SH-SY5Y (cell line): ENCODE data around the gene SYT7.

Source experiments
- GATA2 ChIP-seq: IDR thresholded peaks from 2 replicates; pipeline ENCODE4 v1.6.1; 2011; ENCODE audit warnings: mild to moderate bottlenecking, low read depth, low read length
- GATA3 ChIP-seq: IDR thresholded peaks from 2 replicates; pipeline ENCODE4 v1.6.1; 2011; ENCODE audit warnings: low read depth, mild to moderate bottlenecking, low read length, moderate library complexity

DNA sequence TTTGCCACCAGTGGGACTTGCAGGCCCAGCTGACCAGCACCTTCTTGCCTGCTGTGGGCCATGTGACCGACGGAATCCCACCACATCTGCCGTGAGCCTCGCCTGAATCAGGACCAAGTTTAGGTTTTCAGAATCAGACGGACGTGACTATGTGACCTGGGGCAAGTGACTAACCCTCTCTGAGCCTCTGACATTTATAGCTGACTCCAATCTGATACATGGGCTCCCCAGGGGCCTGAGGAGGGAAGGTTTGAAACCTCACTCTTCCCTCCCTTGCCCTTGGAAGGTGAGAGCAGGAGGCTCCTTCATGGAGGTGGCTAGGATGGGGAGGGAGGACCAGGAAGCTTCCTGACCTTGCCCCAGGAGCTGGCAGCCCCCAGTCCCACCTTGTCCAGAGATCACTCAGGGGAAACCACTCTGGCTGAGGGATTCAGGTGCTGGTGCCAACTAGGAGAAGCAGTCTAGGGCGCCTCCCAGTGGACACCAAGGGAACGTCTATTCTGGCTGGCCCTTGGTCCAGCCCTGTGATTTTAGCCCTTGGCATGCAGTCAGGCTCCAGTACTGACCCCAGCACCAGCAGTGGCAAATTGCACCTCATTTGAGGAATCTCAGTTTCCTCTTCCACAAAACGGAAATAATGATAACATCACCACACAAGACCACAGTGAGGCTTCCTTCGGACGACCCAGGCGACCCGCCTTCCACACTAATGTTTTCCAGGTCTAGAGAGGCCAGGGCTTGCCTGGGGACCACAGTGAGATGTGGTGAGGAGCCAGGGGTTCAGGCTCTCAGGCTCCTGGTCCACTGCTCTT is 47.2 kb upstream of the SYT7 start:
- TF ChIP-seq GATA2 (no peak), GATA3 (no peak)
